ENCODE measurements around the gene HCRTR2.

- TF ChIP-seq JUN (CRISPR knock-in tag; IDR thresholded peaks at IDR 0.05) (no peak), ARID4B (CRISPR knock-in tag; IDR thresholded peaks at IDR 0.05; ENCODE audit: borderline replicate concordance) (no peak)
- TF ChIP-seq, protein P1, sequence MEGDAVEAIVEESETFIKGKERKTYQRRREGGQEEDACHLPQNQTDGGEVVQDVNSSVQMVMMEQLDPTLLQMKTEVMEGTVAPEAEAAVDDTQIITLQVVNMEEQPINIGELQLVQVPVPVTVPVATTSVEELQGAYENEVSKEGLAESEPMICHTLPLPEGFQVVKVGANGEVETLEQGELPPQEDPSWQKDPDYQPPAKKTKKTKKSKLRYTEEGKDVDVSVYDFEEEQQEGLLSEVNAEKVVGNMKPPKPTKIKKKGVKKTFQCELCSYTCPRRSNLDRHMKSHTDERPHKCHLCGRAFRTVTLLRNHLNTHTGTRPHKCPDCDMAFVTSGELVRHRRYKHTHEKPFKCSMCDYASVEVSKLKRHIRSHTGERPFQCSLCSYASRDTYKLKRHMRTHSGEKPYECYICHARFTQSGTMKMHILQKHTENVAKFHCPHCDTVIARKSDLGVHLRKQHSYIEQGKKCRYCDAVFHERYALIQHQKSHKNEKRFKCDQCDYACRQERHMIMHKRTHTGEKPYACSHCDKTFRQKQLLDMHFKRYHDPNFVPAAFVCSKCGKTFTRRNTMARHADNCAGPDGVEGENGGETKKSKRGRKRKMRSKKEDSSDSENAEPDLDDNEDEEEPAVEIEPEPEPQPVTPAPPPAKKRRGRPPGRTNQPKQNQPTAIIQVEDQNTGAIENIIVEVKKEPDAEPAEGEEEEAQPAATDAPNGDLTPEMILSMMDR (IDR thresholded peaks at IDR 0.05) = no peak
- TF ChIP-seq, protein P2, sequence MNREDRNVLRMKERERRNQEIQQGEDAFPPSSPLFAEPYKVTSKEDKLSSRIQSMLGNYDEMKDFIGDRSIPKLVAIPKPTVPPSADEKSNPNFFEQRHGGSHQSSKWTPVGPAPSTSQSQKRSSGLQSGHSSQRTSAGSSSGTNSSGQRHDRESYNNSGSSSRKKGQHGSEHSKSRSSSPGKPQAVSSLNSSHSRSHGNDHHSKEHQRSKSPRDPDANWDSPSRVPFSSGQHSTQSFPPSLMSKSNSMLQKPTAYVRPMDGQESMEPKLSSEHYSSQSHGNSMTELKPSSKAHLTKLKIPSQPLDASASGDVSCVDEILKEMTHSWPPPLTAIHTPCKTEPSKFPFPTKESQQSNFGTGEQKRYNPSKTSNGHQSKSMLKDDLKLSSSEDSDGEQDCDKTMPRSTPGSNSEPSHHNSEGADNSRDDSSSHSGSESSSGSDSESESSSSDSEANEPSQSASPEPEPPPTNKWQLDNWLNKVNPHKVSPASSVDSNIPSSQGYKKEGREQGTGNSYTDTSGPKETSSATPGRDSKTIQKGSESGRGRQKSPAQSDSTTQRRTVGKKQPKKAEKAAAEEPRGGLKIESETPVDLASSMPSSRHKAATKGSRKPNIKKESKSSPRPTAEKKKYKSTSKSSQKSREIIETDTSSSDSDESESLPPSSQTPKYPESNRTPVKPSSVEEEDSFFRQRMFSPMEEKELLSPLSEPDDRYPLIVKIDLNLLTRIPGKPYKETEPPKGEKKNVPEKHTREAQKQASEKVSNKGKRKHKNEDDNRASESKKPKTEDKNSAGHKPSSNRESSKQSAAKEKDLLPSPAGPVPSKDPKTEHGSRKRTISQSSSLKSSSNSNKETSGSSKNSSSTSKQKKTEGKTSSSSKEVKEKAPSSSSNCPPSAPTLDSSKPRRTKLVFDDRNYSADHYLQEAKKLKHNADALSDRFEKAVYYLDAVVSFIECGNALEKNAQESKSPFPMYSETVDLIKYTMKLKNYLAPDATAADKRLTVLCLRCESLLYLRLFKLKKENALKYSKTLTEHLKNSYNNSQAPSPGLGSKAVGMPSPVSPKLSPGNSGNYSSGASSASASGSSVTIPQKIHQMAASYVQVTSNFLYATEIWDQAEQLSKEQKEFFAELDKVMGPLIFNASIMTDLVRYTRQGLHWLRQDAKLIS (CRISPR knock-in tag; IDR thresholded peaks at IDR 0.05; ENCODE audit: borderline replicate concordance) = no peak
Measured at GRCh38 chr6:55277646-55278045, 103.3 kb downstream of the HCRTR2 start.
